DMS153 treated with DMSO at 0.1 percent for 48 hours (cell line): Measurements from ENCODE around the gene EYA4.

Experiments
- DNase-seq: peaks from one replicate; lab custom pipeline; 2025; ENCODE audit not compliant: unreplicated experiment; lab: John Stamatoyannopoulos, UW

EYA4 gene

DNA sequence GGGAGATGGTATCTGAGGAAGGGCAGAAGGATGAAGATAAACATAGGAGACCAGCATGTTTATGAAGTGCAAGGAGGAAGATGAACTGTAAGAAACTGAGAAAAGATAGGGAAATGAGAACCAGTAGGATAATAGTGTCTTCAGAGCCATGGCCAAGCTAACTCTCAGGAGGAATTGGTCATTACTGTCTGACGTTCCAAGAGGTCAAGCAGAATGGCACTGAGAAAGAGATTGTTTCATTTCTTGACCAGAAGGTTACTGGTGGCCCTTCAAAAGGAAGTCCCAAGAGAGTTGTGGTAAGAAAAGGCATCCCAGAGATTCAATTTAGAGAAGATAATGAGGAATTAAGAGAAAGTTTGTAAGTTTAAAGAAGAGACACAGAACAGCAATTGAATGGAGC, 47.5 kb downstream of the EYA4 start:
- DNase-seq = no peak

DNA sequence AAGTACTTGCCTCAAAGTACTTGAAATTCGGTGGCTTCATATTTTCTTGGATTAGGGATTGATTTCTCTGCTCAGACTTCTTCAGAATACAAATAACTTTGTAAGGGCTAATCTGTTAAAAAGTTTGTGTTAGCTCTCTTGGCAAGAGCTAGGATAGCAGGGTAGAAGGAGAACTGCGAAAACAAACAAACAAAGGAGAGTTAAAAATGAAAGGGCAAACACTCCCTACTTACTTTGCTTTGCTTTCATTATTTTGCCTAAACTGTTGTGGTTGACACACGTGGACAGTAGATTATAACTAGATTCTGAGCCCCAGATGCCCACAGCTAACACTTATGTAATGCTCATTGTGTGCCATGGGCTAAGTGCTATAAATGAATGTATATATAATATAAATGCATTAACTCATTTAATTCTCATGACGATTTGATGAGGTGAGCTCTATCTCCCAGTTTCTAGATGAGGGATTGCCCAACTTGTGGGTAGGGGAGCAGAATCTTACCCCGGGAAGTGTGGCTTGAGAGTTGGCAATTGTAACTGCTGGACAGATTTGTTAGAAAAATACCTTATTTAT, 48.7 kb downstream of the EYA4 start:
- DNase-seq = no peak

DNA sequence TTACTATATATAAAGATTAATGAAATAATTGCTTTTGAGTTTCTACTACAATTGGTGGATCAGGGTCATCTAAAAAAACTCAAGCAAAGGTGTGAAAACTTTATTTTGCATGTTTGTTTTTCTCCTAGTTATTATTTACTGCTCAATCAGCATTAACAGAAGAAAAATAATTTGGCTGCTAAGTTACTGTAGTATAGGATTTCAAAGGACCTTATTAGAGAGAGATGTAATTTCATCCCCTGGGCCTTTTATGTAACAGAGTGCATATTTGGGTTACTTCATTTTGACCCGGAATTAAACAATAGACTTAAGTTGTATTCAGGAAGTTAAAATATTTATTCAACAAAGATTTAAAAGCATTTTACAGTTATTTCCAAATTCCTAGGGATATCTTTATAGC, 49.8 kb downstream of the EYA4 start:
- no peak for DNase-seq

DNA sequence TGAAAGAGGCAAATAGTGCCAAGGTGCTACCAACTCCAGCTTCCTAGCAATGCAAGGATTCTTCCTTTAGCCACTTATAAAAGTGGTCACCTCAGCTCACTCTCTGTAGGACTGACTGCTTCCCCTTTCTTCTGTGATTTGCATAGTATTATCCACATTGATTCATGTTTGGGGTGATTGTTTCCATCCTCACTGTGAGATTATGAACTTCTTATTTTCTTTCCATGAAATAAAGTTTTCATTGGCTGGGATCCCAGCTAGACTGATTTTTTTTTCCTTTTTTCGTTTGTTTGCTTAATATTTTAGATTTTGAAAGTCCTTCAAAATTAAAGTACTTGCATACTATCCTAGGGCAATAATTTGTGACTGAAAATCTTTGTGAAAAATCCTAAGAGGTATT, 50.5 kb downstream of the EYA4 start:
- DNase-seq = no peak

DNA sequence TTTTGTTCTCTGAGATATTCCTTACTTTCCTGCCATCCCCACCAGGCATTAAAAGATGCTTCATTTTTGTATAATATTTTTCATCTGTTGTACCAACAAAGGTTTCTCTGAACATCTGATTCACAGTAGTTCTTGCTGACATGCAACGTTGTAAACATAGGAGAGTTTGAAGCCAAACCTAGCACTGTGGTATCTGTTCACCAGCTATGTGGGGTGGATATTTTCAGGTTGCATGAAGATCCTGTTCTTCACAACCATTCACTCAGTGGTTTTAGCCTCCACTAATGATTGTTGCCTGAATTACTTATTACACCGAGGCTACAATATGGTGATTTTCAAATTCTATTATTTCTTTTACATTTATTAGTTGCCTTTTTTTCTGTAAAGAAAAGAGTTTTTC, 56.5 kb downstream of the EYA4 start:
- no peak for DNase-seq

DNA sequence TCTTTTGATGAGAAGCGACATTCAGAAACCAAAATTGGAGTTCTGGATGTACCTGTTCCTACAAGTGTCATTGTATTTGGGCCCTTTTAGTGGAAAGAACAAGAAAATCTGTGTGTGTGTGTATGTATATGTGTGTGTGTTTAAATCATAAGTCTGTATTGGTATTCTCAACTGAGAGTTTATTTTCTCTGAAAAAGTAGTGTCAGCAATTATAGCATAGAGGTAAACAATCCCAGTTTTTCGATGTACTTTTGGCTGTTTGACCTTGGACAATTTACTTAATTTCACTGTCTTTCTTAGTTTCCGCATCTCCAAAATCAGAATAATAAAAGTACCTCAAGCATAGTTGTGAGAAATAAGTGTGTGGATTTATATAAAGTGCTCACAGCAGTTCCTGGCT, 57.2 kb downstream of the EYA4 start:
- no peak for DNase-seq

DNA sequence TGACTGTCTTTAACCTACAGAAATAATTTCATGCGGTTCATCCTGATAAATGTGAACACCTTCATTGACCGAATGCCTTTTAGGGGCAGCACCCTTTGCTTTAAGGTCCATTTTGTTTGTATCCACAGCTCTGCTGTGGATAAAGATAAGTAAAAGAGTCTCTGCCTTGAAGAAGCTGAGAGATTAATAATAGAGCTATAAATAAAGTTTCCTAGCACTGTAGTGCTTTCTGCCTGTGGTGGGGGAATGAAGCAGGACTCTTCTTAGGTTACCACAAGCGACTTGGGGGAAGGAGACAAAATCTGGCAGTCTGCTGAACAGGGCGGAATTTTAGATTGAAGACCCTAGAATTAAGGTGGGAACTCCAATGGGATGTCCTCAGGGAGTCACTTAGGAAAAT, 57.6 kb downstream of the EYA4 start:
- DNase-seq = no peak

DNA sequence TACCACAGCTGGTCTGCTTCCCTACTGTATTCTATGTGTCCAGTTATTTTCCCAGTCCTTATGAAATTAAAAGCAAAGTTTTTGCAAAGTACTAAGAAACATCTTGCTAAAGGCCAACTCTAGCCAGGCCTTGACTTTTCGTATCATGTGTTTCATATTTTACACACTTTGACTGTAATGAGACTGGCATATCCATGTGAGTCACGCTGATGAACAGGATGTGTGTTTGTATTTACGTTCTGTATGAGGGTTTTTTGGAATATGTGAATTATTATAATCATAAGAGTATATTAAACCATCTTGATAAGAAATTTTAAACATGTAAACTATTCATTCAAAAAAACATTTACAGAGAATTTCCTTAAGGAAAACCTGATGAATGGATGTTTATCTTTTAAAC, 59.7 kb downstream of the EYA4 start:
- DNase-seq = no peak

DNA sequence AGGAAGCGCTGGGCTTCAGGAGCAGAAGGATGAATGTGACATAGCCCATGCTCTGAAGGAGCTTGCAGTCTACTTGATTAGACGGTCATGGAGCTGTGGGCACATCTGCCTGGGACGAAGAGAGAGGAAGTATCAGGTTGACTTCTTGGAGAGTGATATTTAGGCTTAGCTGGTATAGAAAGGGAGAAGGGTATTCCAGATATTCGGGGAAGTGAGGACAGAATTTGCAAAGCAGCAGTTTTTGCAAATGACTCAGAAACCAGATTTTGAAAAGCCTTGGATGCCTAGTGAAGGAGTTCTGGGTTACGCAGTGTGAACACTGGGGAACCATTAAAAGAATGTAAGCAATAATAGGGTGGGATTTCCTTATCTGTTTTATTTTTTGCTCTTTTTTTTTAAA, 60.7 kb downstream of the EYA4 start:
- DNase-seq = no peak

DNA sequence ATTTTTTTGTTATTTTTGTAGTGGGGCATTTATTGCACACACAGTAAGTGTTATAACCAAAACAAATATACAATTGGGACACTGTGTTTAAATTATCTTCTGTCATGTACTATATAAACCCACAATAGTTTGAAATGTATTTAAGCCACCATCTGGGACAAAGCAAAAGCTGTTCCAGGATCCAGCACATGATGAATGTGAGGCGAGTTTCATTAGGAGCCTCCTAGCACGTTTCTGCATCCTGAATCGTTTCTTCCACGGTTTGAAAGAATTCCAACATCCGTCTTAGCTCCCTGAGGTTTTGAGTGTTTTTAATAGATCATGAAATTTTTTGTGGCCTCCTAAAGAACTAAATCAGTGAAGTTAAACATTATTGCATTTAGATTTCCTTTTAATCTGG, 65.8 kb downstream of the EYA4 start:
- DNase-seq = no peak

DNA sequence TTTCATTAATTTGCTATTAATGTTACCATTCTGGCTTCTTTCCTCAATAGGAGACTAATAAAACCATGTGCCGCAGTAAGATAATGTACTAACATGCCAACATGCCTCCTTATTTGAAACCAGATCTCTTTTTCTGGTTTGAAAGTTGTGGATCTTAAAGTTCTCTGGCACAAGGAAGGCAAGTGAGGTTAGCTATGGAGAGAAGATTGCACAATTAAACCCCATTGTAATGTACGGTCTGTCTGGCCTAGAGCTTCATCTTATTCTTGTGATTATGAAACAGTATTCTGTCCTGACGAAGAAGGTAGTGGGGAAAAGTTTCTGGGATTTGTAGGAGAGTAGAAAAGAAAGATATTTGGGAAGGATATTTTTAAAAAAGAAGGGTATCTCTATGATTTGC, 68.4 kb downstream of the EYA4 start:
- DNase-seq = no peak

DNA sequence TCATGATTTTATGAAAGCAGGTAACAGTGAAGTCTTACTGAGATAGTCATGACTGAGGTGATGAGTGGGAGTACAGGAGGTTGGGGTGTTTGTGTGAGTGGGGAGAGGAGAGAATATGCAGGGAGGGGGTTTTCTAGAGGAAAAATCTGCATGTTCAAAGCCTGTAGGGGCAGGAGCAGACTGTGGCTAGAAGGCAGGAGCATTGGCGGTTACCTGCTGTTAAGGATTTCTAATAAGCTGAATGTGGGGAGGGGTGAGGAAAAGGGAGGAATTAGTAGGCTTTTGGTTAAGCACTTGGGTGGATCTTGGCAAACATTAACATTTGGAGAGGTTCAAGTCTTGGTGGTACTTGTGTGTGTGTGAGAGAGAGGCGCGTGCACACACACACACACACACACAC, 70.8 kb downstream of the EYA4 start:
- DNase-seq = no peak

DNA sequence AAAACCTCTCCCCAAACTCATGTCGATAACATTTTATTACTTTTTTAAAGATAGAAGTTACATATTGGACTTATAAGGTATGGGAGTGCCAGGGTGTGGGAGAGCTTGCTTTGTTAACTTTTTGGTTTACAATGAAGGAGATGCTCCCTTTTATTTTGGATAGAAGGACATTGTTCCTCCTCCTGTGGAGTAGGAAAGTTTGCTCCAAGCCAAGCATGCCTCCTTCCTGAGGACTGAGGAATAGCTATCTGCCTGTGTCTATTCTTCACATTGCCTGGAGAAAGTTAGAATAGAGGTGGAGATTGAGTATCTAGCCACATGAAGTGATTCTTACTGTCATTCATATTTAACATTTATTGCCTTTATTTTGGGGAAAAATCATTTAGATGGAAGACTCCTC, 71.9 kb downstream of the EYA4 start:
- DNase-seq = no peak

DNA sequence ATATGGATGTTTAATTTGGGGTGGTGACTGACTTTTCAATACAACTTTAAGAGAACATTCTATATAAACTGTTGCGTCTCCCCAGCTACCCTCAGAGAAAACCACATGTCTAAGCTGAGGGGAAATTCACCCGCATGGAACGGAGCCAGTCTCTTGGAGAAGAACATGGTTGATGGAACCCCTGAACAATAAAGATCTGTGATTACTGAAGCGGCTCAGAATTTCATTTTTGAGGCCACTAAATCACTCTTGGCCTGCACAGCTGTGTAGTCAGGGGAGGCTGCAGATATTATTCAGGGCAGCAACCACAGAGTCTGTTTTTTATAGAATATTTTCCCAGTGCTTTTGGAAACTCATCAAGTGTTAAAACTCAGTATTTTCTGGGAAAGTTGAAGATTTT, 73.8 kb downstream of the EYA4 start:
- no peak for DNase-seq

DNA sequence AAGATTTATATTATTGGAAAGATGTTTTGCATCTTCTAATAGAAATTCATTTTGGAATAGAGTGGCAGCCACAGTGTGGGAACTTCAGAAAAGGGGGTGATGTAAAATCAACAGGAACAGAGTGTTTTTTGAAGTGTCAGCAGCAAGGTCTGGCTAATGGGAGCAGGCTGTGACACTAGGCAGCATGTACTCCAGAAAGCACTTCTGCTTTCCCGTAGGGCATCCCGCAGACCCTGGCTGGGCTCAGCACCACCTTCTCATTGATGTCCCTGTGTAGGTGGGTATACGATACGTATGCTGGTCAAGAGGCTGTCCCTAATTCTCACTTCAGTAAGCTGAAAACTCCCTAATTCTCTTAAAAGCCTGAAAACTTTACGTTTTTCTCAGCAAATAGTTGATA, 74.7 kb downstream of the EYA4 start:
- no peak for DNase-seq

DNA sequence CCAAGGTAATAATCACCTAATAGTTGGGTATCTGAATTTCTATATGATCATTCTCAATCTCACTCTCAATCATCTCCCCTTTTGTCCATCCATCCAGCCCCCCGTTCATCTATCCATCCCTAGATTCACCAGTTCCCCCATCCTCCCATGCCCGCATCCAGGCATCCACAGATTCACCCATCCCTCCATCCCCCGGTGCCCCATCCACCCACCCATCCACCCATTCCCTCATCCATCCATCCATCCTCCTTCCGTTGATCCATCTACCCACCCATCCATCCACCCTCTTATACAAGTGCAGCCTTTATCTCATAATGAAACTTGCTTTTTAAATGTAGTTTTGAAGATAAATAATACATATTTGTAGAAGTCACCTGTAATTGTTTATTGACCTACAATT, 76.5 kb downstream of the EYA4 start:
- DNase-seq = no peak

DNA sequence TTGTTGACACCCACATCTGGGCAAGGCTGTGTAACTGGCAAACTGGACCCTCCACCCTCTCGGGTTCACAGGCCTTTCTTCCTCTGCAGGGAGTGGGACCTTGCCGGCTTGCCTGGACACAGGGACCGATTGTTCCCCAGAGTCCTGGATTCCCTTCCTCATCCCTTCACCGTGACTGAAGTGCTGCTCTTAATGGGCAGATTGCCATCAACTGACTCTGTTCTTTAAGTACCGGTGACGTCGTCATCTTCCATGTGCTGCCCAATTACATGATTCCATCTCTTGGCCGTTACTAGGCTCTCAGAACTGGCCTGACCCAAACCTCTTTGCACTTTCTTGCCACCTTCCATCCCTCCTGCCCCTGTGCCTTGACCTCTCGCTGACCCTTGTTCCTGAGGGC, 85.4 kb downstream of the EYA4 start:
- DNase-seq = no peak

DNA sequence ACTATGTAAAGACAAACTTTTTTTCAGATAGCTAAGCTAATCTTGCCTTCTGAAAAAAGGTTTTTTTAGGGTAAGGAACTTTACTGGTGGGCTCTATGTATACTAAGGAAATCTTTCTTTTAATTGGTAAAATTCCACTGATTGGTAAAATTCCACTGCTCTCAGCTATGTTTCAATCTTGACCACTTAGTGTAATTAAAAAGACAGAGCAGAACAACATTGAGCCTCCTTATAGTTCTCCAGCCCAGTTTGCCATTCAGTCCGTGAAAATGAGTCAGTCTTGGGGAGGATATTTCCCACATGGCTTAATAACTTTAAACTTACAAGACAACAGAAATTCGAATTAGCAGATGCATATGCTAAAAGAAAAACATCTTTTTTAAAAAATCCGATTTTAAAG, 92.7 kb downstream of the EYA4 start:
- no peak for DNase-seq

DNA sequence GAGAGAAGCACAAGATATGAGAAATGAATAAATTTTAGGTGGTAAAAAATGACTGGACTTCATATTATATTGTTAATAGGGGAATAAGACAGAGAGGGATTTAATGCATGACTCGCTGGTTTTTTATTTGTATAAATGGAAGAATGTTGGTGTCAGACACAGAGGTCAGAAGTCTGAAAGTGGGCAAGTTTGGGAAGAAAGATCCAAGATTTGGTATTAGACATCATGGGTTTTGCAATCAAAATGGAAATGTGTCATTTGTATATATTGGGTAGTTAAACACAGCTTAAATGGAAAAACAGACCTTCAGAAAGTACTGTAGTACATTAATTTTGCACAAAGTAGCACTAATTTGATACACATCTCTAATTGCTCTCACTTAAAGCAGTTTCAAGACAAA, 96.2 kb downstream of the EYA4 start:
- no peak for DNase-seq

DNA sequence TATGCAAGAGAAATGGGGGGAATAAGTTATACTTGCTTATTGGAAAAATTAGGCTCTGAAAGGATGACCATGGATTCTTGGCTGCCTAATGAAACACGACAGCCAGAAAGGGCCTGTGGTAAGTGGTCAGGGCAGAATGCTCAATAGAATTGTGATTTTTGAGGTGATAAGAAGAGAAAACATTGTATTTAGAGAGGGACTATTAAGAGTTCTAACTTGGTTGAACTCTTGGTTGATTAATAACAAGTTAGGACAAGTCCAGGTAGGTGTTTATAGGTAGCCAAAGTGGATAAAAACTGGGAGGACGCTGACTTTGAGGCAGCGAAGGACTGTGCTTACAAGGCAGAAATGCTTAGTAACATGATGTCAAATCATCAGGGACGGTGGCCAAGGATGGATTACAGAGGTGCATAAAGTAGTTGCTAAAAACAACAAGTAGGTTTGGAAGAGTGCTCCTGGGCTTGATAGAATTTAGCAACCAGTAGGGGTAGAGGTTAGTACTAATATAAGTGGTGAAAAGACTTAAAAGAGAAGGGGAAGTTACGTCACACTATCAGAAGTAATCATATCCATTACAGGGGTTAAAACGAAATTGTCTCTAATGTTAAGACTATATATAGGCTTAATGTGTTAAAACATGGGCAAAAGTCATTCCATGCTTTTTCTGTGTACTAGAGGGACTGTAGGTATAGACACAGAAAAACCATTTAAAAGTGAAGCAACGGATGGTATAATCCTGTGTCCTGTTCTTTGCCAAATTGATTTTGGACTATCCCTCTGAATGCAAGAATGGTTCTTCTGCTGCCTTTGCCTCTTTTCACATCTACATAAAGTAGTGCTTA, 98.6 kb downstream of the EYA4 start:
- no peak for DNase-seq

DNA sequence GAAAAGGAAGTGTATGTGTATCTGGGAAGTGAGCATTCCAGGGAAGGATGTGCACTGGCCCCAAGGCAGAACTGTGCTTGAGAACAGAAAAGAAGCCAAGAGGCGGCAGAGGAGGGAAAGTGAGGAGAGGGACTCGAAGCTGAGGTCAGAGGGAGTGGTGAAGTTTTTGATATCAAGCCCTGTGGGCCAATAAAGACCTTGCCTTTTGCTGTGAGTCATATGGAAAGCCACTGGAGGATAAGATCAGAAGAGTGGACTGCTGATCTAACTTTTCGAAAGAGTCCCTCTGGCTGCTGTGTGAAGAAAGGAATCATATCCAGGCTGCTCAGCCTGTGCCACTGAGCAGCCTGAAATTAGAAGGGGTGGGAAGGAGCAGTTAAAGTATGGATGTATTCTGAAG, 99.4 kb downstream of the EYA4 start:
- no peak for DNase-seq

DNA sequence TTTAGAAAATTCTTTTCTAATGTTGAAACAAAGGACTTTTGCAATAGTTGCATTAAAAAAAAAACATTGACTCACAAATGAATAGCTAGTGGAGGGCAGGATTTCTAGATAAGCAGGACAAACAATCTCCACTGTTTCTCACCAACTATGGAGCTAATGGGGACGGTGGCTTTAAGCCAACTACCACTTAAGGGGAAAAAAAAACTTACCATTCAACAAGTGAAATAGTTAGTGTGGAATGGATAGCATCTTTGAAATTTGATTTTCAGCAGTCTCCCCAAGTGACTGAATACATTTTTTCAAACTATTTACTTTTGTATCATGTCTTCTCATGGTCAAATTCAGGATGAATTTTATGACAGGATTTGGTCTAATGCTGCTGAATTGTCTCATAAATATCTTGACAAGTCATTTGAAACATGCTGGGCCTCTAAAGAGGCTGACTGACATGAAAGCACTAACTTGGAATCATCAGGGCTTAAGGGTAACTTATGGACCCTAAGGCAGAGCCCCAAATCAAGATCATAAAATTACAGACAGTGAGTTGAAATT, 100.5 kb downstream of the EYA4 start:
- DNase-seq = no peak

DNA sequence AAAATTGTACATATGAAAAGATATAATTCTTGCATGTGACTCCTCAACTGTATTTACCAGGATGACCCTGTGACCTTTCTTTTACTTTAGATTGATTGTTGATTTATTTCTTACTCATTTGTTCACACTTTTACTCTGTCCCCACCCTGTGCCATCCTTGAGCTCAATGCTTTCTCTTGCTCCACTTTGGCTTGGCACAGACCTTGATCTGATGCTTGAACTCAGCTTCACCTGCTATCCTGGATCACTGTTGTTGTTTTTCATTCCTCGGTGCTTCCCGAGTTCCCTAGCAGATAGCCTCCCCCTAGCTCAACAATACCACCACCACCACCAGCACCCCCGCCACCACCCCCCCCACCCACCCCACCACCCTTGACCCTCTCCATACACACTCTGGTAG, 102.1 kb downstream of the EYA4 start:
- no peak for DNase-seq
